Islet of Langerhans (tissue), 1 donor: Measurements from ENCODE around the gene ANAPC2.

Experiments
- FAIRE-seq: peaks from one replicate; lab custom pipeline; 2011; peaks lifted over from hg19 to GRCh38; lab: Jason Lieb, UNC

The ANAPC2 gene

DNA sequence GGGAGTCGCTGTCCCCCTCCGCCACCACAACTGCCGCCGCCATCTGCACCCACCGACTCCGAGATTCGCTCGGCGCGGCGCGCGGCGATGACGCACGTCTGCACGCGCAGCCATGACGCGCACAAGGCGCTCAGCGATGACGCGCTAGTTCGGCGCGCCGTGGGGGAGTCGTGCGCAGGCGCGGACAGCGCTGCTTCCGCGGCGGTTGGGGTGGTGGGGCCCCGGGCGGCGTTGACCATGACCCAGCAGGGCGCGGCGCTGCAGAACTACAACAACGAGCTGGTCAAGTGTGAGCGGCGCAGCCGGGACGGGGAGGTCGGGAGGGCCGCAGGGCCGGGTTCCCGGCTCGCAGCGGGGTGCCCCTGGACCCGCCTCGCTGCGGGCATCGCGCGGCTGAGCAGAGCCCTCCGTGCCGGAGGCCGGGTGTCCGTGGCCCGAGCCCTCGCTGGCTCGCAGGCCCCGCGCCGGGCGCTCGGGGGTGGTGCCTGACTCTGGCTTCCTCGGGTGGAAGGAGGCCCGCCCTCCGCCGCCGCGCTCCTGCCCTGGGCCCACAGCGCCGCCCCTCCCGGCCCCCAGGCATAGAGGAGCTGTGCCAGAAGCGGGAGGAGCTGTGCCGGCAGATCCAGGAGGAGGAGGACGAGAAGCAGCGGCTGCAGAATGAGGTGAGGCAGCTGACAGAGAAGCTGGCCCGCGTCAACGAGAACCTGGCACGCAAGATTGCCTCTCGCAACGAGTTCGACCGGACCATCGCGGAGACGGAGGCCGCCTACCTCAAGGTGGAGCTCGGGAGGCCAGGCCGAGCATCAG, at the start of gene ANAPC2, which contains the start of gene SSNA1:
ANAPC2 (minus strand) TSS at position 71 of the 807 bp plus-strand sequence; CDS start at position 43, 28 bp downstream.
SSNA1 (plus strand) TSS at position 187 of the 807 bp plus-strand sequence; CDS start at position 238, 51 bp downstream.
- FAIRE-seq: no peak

DNA sequence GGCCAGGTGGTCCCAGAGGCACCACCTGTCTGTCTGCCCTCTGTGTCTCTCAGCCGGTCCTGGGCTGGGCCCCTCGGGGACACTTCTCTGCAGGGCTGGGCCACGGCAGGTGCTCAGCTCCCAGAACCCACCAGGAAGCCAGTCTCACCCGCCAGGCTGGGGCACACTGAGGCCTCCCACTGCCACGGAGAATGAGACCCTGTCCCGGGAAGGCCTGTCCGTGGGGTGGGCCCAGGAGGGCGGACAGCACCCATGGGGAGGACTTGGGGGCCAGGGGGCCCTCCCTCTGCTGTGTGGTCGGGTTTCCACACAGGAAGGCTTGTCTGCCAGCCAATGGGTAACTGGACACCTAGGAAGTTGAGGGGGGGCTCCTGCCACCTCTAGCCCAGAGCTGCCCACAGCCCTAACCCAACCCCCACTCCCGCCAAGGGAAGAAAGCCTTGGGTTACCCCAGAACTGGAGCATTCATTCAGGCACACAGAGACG, 48.6 kb upstream of the ANAPC2 start:
- no peak for FAIRE-seq

- FAIRE-seq: no peak
Measured at GRCh38 chr9:137236238-137236935, 48.0 kb upstream of the ANAPC2 start.

GRCh38 chr9:137235424-137236237, 47.3 kb upstream of the ANAPC2 start:
- FAIRE-seq: no peak

- FAIRE-seq: no peak
Measured at GRCh38 chr9:137234758-137235423, 46.5 kb upstream of the ANAPC2 start.

- FAIRE-seq: no peak
Measured at GRCh38 chr9:137234055-137234697, 45.8 kb upstream of the ANAPC2 start.

- FAIRE-seq: no peak
Measured at GRCh38 chr9:137233143-137233980, 45.0 kb upstream of the ANAPC2 start.

- FAIRE-seq: no peak
Measured at GRCh38 chr9:137232510-137232909, 44.1 kb upstream of the ANAPC2 start.

GRCh38 chr9:137232101-137232500, 43.7 kb upstream of the ANAPC2 start:
- no peak for FAIRE-seq

DNA sequence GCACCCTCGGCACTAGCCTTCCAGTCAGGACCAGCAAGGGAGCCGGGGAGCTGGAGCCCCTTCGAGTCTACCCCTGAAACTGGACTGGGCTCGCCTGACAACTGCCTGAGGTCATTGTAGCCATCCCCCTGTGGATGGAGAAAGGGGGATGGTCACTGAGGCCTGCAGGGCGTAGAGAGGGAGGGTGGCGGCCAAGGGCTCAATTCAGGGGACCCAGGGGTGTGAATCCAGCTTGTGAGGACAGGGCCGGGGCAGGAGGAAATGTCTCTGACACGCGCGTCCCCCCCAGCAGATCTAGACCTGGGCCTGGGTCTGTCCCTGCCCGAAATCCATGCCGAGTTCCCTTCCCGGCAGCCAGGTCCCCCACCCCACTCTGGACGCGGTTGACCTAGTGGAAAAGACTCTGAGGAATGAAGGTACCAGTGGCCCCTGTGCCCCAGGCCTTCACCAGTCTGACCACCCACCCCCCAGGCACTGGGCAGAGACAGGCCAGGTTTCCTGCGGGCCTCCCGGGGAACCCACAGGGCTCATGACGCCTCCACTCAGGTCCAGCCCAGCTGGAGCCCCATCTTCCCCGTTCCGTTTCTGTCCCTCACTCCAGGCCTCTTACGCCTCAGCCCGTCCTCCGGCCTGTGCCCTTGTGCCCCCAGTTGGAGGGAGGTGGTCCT, 43.1 kb upstream of the ANAPC2 start:
- no peak for FAIRE-seq

GRCh38 chr9:137230705-137231371, 42.5 kb upstream of the ANAPC2 start, which contains the start of gene SLC34A3:
Gene SLC34A3 (plus strand): TSS chr9:137230901. CDS start chr9:137231703, 802 bp downstream.
- FAIRE-seq: no peak

GRCh38 chr9:137229903-137230704, 41.7 kb upstream of the ANAPC2 start:
- FAIRE-seq: no peak

- FAIRE-seq: no peak
Measured at GRCh38 chr9:137228968-137229896, 40.9 kb upstream of the ANAPC2 start.

DNA sequence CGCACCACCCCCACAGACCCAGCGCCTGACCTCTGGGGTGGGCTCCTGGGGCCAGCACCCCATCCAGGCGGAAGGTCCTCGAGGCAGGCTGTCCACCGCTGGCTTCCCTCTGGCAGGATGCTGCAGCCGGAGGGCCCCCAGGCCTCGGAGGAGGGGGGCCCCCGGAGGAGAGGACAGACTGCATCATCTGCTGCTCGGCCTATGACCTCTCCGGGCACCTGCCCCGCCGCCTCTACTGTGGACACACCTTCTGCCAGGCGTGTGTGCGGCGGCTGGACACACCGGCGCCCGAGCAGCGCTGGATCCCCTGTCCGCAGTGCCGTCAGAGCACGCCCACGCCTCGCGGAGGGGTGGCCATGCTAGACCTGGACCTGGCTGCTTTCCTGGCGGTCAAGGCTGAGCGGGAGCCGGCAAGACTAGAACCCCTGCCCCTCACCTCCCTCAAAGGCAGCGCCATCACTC, 40.2 kb upstream of the ANAPC2 start:
- no peak for FAIRE-seq

DNA sequence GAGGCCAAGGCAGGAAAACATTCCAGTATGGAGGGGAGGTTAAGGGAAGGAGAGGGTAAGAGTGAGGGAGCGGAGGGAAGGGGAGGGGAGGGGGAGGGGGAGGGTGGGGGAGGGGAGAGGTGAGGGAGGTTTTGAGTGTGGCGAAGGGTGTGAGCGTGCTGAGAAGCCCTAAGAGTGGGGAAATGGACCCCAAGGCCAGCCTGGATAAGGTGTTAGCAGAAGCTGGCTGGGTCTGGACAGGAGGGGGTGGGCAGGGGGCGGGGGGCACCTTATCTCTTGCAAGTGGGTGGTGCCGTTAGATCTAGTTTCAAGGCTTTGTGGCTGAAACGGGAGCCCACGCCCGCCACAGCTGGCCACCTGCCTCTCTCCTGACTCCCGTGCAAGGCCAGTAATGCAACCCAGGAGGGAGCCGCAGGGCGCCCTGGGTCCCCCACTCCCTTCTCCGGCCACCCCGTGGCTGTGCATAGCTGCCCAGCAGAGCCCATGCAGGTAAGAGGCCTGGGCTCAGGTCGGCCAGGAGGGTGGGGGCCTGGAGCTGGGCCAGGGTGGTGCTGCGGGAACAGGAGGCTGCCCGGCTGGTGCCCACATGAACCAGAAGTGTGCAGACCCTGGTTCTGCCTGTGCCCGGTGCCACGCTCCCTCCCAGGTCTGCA, 39.6 kb upstream of the ANAPC2 start:
- no peak for FAIRE-seq

DNA sequence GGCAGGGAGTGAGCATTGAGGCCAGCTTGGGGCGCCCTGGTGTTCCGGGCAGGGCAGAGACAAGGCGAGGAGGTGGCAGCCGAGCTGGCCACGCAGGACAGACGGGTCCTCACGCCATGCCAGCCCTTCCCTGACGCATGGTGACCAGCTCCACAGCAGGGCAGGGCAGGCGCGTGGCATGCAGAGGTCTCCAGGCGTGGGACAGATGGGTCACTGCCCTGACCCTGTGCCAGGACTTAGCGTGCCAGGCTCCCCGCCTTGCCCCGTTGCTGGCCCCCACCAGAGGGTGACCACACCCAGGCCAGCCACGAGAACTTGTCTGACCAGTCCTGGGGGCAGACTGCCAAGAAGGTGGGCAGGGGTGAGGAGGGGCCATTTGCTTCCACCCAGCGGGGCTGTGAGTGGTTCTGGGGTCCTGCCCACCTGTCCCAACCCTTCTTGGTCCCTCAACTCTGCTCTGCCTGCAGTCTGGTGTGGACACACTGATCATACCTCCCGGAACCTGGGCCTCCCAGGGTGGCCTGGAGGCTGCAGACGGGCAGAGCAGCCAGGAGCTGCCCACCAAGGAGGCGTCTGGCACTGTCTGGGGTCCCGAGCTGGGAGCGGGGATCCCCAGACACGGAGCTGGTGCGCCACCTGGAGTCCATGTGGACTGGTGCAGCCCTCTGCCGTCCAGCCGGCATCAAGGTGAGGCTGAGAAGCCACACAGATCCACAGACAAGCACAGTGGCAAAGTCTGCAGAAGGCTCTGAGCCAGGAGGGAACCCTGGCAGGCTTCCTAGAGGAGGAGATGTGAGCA, 38.9 kb upstream of the ANAPC2 start, which contains the start of gene RNF224:
RNF224 (plus strand) TSS at position 449 of the 799 bp plus-strand sequence. CDS start 834 bp downstream, outside the sequence.
- FAIRE-seq: no peak
